Right lobe of liver (tissue), 4 donors: ENCODE measurements around the gene MDFIC.

Source experiments
- POLR2A ChIP-seq: fragments of 450-650 bp; IDR thresholded peaks from one replicate; pipeline ENCODE4 v1.6.1; 2017; ENCODE audit warnings: antibody characterized with exemption, mild to moderate bottlenecking
- TF ChIP-seq, protein P1 (sequence below), 4 donors: fragments of 200-600 bp in 3 of 4; fragments of 450-650 bp in 1 of 4; IDR thresholded peaks; one replicate each; pipeline versions ENCODE4 v1.5.1 to v1.8.0; 2016 to 2022; ENCODE audit warnings: antibody characterized with exemption in 4 of 4, mild to moderate bottlenecking in 2 of 4
- donor health status: DM: no; HTN: no; CAD: no.
- donor health status: DM: no; HTN: no; CAD: no.
- donor health status: DM: no; HTN: yes; CAD: no.

DNA sequence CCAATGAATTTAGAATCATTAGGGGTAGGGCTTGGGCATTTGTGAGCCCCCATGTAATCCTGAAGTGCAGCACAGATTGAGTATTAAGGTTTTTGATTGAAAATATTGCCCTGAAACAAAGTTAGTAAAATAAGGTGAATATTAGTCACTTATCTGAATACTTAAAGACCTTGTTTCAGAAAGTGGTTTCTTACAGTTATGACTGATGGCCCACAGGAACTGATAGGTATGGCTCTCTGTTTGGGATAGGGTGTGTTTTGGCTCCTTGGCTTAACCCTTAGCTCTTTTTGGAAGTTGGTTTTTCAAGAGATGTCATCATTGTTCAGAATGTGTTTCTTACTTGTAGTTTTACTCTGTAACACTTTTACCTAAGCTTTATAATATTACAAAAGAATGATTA is 34.8 kb downstream of the MDFIC start:
- TF ChIP-seq, protein P1, sequence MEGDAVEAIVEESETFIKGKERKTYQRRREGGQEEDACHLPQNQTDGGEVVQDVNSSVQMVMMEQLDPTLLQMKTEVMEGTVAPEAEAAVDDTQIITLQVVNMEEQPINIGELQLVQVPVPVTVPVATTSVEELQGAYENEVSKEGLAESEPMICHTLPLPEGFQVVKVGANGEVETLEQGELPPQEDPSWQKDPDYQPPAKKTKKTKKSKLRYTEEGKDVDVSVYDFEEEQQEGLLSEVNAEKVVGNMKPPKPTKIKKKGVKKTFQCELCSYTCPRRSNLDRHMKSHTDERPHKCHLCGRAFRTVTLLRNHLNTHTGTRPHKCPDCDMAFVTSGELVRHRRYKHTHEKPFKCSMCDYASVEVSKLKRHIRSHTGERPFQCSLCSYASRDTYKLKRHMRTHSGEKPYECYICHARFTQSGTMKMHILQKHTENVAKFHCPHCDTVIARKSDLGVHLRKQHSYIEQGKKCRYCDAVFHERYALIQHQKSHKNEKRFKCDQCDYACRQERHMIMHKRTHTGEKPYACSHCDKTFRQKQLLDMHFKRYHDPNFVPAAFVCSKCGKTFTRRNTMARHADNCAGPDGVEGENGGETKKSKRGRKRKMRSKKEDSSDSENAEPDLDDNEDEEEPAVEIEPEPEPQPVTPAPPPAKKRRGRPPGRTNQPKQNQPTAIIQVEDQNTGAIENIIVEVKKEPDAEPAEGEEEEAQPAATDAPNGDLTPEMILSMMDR (IDR thresholded peaks at IDR 0.05): no peak
- no peak for TF ChIP-seq POLR2A
